HCT116 (cell line): Measurements from ENCODE around the gene NCKAP5.

Source experiments
- CTCF ChIP-seq, 3 experiments: fragments of 200-600 bp in 1 of 3; sonication (generic) in 1 of 3; IDR thresholded peaks in 2 of 3; conservative IDR thresholded peaks in 1 of 3; 2 replicates each; pipeline ENCODE4 v1.5.1; 2012 to 2017; ENCODE audit warnings: low read depth in 2 of 3, low read length in 2 of 3, antibody characterized with exemption in 1 of 3, borderline replicate concordance in 1 of 3, control low read depth in 1 of 3, mild to moderate bottlenecking in 1 of 3, mixed read lengths in 1 of 3, mixed run types in 1 of 3, moderate library complexity in 1 of 3; ENCODE audit not compliant: insufficient read depth in 1 of 3
- POLR2A ChIP-seq: IDR thresholded peaks from 2 replicates; pipeline ENCODE4 v1.7.0; 2011; ENCODE audit warnings: borderline replicate concordance; ENCODE audit not compliant: insufficient read depth, insufficient read length; ENCODE audit errors: extremely low read depth
- POLR2AphosphoS5 ChIP-seq: IDR thresholded peaks from 2 replicates; pipeline ENCODE4 v1.6.1; 2011; ENCODE audit warnings: mild to moderate bottlenecking, low read depth, low read length, moderate library complexity
- TCF7L2 ChIP-seq: IDR thresholded peaks from 2 replicates; pipeline ENCODE4 v1.7.0; 2011; ENCODE audit warnings: borderline replicate concordance, inconsistent platforms; ENCODE audit not compliant: insufficient read depth, insufficient read length; ENCODE audit errors: extremely low read depth

GRCh38 chr2:132850688-132851087 is 717.6 kb downstream of the NCKAP5 start:
- TF ChIP-seq CTCF (IDR thresholded peaks at IDR 0.05 in 2 of 3, conservative IDR thresholded peaks at IDR 0.05 in 1 of 3; ENCODE audit: borderline replicate concordance in 1 of 3, insufficient read depth in 1 of 3, low read depth in 2 of 3, low read length in 2 of 3) = no peak
- TF ChIP-seq POLR2A = no peak
- no peak for TF ChIP-seq POLR2AphosphoS5
- TF ChIP-seq TCF7L2 = no peak
